ENCODE measurements around the gene MPEG1. TPM values are rescaled to one million over a fixed set of nuclear protein-coding genes. Genes with fewer than 3 reads are reported as not detected.

MPEG1 gene
- total and polyA plus RNA-seq, 2 of the 4 experiments (the other 2 are of a cell fraction) = not detected

GRCh38 chr11:59193587-59194130 is 19.1 kb downstream of the MPEG1 start:
- DNase-seq (no peak), ATAC-seq (ENCODE audit: low read depth) (no peak)
- no peak for TF ChIP-seq CHD1 (IDR thresholded peaks at IDR 0.05; ENCODE audit: low read depth, low read length)
- TF ChIP-seq USF2 (IDR thresholded peaks at IDR 0.05; ENCODE audit: low read depth, low read length) = no peak
- no peak for TF ChIP-seq ELK1 (IDR thresholded peaks at IDR 0.05; ENCODE audit: borderline replicate concordance, low read depth, low read length)
- TF ChIP-seq CTCF (conservative IDR thresholded peaks at IDR 0.05; ENCODE audit: low read depth, low read length) = no peak
- no peak for TF ChIP-seq MAFK (IDR thresholded peaks at IDR 0.05; ENCODE audit: low read depth, low read length)
- no peak for TF ChIP-seq BHLHE40 (IDR thresholded peaks at IDR 0.05; ENCODE audit: low read depth, low read length)
- TF ChIP-seq NFE2L2 (IDR thresholded peaks at IDR 0.05; ENCODE audit: low read depth, low read length) = no peak
- TF ChIP-seq CEBPB (IDR thresholded peaks at IDR 0.05; ENCODE audit: low read depth, low read length) = no peak
- no peak for TF ChIP-seq SMC3 (IDR thresholded peaks at IDR 0.05; ENCODE audit: low read depth, low read length)
- no peak for TF ChIP-seq MXI1 (IDR thresholded peaks at IDR 0.05; ENCODE audit: borderline replicate concordance, low read depth, low read length)
- no peak for TF ChIP-seq FOS (IDR thresholded peaks at IDR 0.05; ENCODE audit: low read depth, low read length)
- TF ChIP-seq MAZ (IDR thresholded peaks at IDR 0.05; ENCODE audit: borderline replicate concordance, low read depth, low read length) = no peak
- Histone ChIP-seq H3K9me1 (ENCODE audit: insufficient read depth, low read length) (peaks cover 8% of the 10 kb centered on the region; the same call in 1 of the 2 replicates), H2BK15ac (ENCODE audit: low read depth, low read length) (no peak overlapping the region), H3K4me1 (ENCODE audit: control insufficient read depth, insufficient read depth, low read length) (peaks cover 4% of the 10 kb centered on the region; the same call in 1 of the 2 replicates), H3K23ac (ENCODE audit: low read depth, low read length) (no peak overlapping the region), H2AFZ (replicated peaks; ENCODE audit: low read length, poor library complexity) (no peak overlapping the region), H3K36me3 (ENCODE audit: control insufficient read depth, insufficient read depth, low read length) (peaks cover 50% of the 10 kb centered on the region), H4K91ac (ENCODE audit: insufficient read depth, low read depth, low read length) (no peak overlapping the region), H3K9ac (ENCODE audit: low read depth, low read length) (no peak overlapping the region), H2BK120ac (ENCODE audit: low read depth, low read length) (no peak overlapping the region), H2AK9ac (replicated peaks; ENCODE audit: low read depth, low read length, poor library complexity) (no peak overlapping the region), H2BK5ac (ENCODE audit: low read depth, low read length, poor library complexity, severe bottlenecking) (no peak overlapping the region), H3K4me3 (ENCODE audit: insufficient read depth, low read depth, low read length) (no peak overlapping the region), H3K18ac (ENCODE audit: low read depth, low read length) (no peak overlapping the region), H4K5ac (ENCODE audit: low read depth, low read length) (no peak overlapping the region), H3K9me3 (ENCODE audit: control insufficient read depth, insufficient read depth, low read length) (no peaks in the 10 kb centered on the region), H3K4me2 (ENCODE audit: low read depth, low read length) (no peak overlapping the region), H3K56ac (ENCODE audit: extremely low read depth, insufficient read depth, low read length) (no peak overlapping the region), H4K20me1 (ENCODE audit: insufficient read depth, low read length) (no peaks in the 10 kb centered on the region), H3K27me3 (ENCODE audit: control insufficient read depth, insufficient read depth, low read length) (no peaks in the 10 kb centered on the region), H4K8ac (ENCODE audit: low read depth in 2 of 2, low read length in 2 of 2) (no peak overlapping the region), H2AK5ac (ENCODE audit: low read depth, low read length) (no peak overlapping the region), H3K79me1 (ENCODE audit: low read depth in 1 of 2, low read length in 2 of 2) (0 out of 4 replicates have a peak, but pooled peaks cover 0 to under 1% of the 10 kb centered on the region in 2 experiments), H3K14ac (replicated peaks; ENCODE audit: low read depth, low read length) (no peak overlapping the region), H3K4ac (ENCODE audit: low read depth, low read length) (no peak overlapping the region), H3K27ac (ENCODE audit: insufficient read depth, low read length) (no peak overlapping the region), H2BK20ac (ENCODE audit: low read depth, low read length) (no peak overlapping the region)
- CTCF ChIA-PET = interaction anchor here (0.7 kb wide), 1 partner anchor 22 kb away, joined by 4 read pairs; the partner anchor contains the start of gene DTX4
- POLR2A ChIA-PET (ENCODE audit: unreplicated experiment) = no interaction called here
- in situ Hi-C loops (cut with MboI; ENCODE audit: low sequenced_read_pairs) = no loop called here
- intact Hi-C loops (cut with micrococcal nuclease) = no loop called here
- BruUV-seq (replicated peaks) = no TSS peak
- dilution Hi-C loops (cut with HindIII; ENCODE audit: low sequenced_read_pairs, unreplicated experiment) = no loop called here
- WGBS, 2 experiments (ENCODE audit: extremely low coverage in 2 of 2, insufficient read length in 1 of 2) = 80% methylated on average over 4 of the region's 10 CpGs; no CpG with 5 or more reads in 1 of the 2 experiments
